Uterus (tissue), 2 donors: ENCODE data around the gene PSMA5.
"Not testable (repeated sequence)": the region's sequence is repeated elsewhere in the genome, so short reads cannot be mapped to it uniquely, and the experiment has no call there.

Source experiments
- CTCF ChIP-seq, 4 experiments: fragments of 200-600 bp in 2 of 4; fragments of 450-650 bp in 2 of 4; sonication (generic) in 2 of 4; IDR thresholded peaks; one replicate each; pipeline ENCODE4 v1.5.1; 2016 to 2019; ENCODE audit warnings: antibody characterized with exemption in 4 of 4, mild to moderate bottlenecking in 2 of 4, moderate library complexity in 1 of 4
- POLR2A ChIP-seq, 2 donors: fragments of 450-650 bp; IDR thresholded peaks; one replicate each; pipeline ENCODE4 v1.6.1; 2016; ENCODE audit warnings: antibody characterized with exemption in 2 of 2, mild to moderate bottlenecking in 1 of 2, moderate library complexity in 1 of 2

- TF ChIP-seq CTCF, POLR2A (IDR thresholded peaks at IDR 0.05): not testable (repeated sequence)
Measured at GRCh38 chr1:109373696-109374095, 52.6 kb downstream of the PSMA5 start.
